Parathyroid adenoma (tissue), 2 donors: Measurements from ENCODE around the gene FAP.

Experiments used
- H2AFZ ChIP-seq: fragments of 300-600 bp; sonication (generic); one replicate; pipeline ENCODE4 v1.7.0; 2017; ENCODE audit warnings: antibody characterized with exemption, mild to moderate bottlenecking
- H3K27ac ChIP-seq: fragments of 300-600 bp; sonication (generic); one replicate; pipeline ENCODE4 v1.7.0; 2017
- H3K27me3 ChIP-seq: fragments of 300-600 bp; sonication (generic); one replicate; pipeline ENCODE4 v1.7.0; 2017; ENCODE audit warnings: low read length; ENCODE audit not compliant: control insufficient read depth, insufficient read depth
- H3K36me3 ChIP-seq: fragments of 300-600 bp; sonication (generic); one replicate; pipeline ENCODE4 v1.7.0; 2017; ENCODE audit warnings: low read length; ENCODE audit not compliant: control insufficient read depth, insufficient read depth
- H3K4me1 ChIP-seq: fragments of 300-600 bp; sonication (generic); one replicate; pipeline ENCODE4 v1.7.0; 2017; ENCODE audit warnings: control low read depth
- H3K4me2 ChIP-seq: fragments of 300-600 bp; sonication (generic); one replicate; pipeline ENCODE4 v1.7.0; 2017; ENCODE audit warnings: low read length
- H3K4me3 ChIP-seq: fragments of 300-600 bp; sonication (generic); one replicate; pipeline ENCODE4 v1.7.0; 2017; ENCODE audit warnings: low read depth, low read length
- H3K79me2 ChIP-seq: fragments of 300-600 bp; sonication (generic); one replicate; pipeline ENCODE4 v1.7.0; 2017; ENCODE audit warnings: control low read depth
- H3K9ac ChIP-seq: fragments of 300-600 bp; sonication (generic); one replicate; pipeline ENCODE4 v1.7.0; 2017; ENCODE audit warnings: mild to moderate bottlenecking
- H3K9me3 ChIP-seq: fragments of 300-600 bp; sonication (generic); one replicate; pipeline ENCODE4 v1.7.0; 2017; ENCODE audit warnings: low read length; ENCODE audit not compliant: control insufficient read depth
- TF ChIP-seq, protein P1 (sequence below): fragments of 300-600 bp; sonication (generic); IDR thresholded peaks from one replicate; pipeline ENCODE4 v1.7.0; 2017; ENCODE audit warnings: antibody characterized with exemption, mild to moderate bottlenecking
- donor health status: primary hyperparathyroidism.

The FAP gene

DNA sequence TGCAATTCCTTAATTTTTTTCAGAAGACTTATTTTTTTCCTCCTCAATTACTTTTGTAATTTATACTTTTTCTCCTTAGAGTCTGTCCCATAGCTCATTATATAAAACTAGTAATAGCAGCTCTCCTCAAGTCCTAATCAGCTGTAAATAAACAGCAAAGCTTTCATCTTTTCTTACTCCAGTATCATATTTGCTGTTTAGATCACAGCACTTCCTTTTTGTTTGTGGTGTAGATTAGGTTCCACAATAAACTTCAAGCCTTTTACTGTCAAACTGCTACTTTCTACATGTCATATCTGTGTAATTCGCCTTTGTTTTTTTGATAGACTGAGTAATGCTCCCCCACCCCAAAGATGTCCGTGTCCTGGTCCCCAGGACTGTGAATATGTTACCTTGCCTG is 116.7 kb downstream of the FAP start:
- TF ChIP-seq, protein P1, sequence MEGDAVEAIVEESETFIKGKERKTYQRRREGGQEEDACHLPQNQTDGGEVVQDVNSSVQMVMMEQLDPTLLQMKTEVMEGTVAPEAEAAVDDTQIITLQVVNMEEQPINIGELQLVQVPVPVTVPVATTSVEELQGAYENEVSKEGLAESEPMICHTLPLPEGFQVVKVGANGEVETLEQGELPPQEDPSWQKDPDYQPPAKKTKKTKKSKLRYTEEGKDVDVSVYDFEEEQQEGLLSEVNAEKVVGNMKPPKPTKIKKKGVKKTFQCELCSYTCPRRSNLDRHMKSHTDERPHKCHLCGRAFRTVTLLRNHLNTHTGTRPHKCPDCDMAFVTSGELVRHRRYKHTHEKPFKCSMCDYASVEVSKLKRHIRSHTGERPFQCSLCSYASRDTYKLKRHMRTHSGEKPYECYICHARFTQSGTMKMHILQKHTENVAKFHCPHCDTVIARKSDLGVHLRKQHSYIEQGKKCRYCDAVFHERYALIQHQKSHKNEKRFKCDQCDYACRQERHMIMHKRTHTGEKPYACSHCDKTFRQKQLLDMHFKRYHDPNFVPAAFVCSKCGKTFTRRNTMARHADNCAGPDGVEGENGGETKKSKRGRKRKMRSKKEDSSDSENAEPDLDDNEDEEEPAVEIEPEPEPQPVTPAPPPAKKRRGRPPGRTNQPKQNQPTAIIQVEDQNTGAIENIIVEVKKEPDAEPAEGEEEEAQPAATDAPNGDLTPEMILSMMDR: no peak
- H3K27ac ChIP-seq: peak overlapping the region; percentile 25
- H3K9ac ChIP-seq: no peak overlapping the region

DNA sequence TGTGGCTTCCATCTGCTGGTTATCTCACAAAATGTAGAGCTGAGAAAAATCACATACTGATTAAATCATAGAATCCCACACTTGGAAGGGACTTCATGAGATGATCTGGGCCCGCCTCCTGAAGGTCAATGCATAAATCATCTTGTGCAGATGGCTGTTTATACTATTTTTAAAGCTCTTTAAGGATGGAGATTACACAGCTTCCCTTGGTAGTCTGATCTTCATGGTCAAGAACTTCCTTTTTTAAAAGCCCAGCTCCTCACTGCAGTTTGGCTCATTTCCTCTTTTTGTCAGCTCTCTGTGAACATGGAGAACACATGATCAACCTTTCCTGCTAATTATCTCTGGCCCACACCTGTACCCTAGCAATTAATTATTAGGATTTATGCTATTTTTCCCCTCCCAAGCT is 117.1 kb downstream of the FAP start:
- H2AFZ ChIP-seq: peak overlapping the region; percentile 20
- TF ChIP-seq, protein P1: no peak

More for the DNA sequence above, 116.7 kb downstream of the FAP start:
- H3K4me1 ChIP-seq: peaks cover 31% of the 10 kb centered on the region
- H3K4me2 ChIP-seq: no peak overlapping the region
- no peak overlapping the region for H3K4me3 ChIP-seq
- no peaks in the 10 kb centered on the region for H3K9me3 ChIP-seq
- H3K36me3 ChIP-seq: no peaks in the 10 kb centered on the region
- no peaks in the 10 kb centered on the region for H3K27me3 ChIP-seq
- H2AFZ ChIP-seq: peak overlapping the region; percentile 20
- no peaks in the 10 kb centered on the region for H3K79me2 ChIP-seq

DNA sequence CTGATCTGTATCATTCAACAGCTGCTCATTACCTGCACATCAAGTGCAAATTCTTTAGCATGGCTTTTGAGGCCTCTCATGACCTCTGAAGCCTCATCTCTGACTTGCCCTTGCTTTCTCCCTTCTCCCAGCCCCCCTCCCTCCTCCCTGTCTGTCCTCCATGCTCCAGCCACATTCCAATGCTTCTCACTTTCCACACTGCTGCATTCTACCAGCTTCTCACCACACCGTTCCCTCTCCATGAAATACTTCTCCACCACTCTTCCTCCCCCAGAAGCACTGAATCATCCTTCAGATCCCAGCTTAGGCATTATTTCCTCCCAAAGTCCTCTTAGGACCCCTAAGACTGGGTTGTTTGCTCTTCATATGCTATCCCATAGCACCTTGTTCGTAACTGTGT is 118.1 kb downstream of the FAP start:
- Histone ChIP-seq H3K4me2 (no peak overlapping the region), H3K27ac (peak overlapping the region; percentile 43), H3K9ac (no peak overlapping the region), H3K4me1 (peaks cover 44% of the 10 kb centered on the region), H3K9me3 (no peaks in the 10 kb centered on the region), H2AFZ (peak overlapping the region; percentile 56), H3K36me3 (no peaks in the 10 kb centered on the region), H3K79me2 (no peaks in the 10 kb centered on the region), H3K27me3 (no peaks in the 10 kb centered on the region), H3K4me3 (no peak overlapping the region)
- TF ChIP-seq, protein P1: no peak

More for the DNA sequence above, 117.1 kb downstream of the FAP start:
- no peak overlapping the region for H3K4me3 ChIP-seq
- no peaks in the 10 kb centered on the region for H3K79me2 ChIP-seq
- no peaks in the 10 kb centered on the region for H3K27me3 ChIP-seq
- no peak overlapping the region for H3K9ac ChIP-seq
- peak overlapping the region; percentile 25 for H3K27ac ChIP-seq
- H3K9me3 ChIP-seq: no peaks in the 10 kb centered on the region
- H3K4me1 ChIP-seq: peaks cover 35% of the 10 kb centered on the region
- no peaks in the 10 kb centered on the region for H3K36me3 ChIP-seq
- no peak overlapping the region for H3K4me2 ChIP-seq

DNA sequence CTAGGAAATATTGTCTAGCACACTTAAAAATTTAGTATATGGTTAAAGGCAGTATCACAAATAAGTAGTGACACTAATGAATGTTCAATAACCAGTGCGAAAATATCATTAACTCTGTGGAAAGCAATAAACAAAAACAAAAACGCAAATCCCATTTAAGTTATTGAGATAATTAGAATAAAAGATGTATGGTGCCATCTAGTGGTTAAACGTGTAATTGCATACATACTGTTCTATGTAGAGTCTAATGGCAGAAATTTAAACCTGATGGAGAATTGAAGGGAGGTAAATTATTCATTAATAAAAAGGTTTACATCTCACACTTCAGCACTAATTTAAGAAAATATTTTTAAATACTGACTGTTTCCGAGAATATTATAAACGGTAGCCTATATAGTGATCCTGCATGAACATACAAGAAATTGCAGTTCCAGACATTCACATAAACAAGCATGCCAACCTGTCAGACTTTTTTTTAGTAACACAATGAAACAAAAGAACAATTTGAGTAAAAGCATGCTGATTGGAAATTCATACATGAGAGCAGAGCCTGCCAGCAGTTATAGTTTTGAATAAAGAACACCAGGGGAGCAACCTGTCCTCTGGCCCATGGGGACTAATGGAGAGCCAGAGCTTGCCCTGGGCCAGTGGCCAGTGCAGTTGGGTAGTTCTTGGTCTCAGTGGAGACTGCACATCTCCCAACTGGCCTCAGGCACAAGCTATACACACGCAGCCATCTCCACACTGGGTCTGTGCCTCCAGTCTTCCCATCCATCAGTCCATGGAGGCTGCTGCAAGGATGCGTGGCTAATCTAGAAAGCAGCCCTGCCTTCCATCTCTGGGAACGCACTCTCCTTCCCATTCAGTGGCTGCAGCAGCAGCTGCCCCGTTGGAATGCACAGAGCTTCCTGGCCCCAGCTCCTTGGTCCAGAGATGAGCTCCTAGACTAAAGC is 119.2 kb downstream of the FAP start:
- no peak overlapping the region for H3K4me3 ChIP-seq
- no peaks in the 10 kb centered on the region for H3K79me2 ChIP-seq
- H2AFZ ChIP-seq: peak overlapping the region; percentile 31
- no peaks in the 10 kb centered on the region for H3K36me3 ChIP-seq
- H3K9me3 ChIP-seq: no peaks in the 10 kb centered on the region
- H3K4me1 ChIP-seq: peaks cover 50% of the 10 kb centered on the region
- TF ChIP-seq, protein P1: peak; percentile 90
- H3K4me2 ChIP-seq: no peak overlapping the region
- H3K27ac ChIP-seq: peak overlapping the region; percentile 35
- no peak overlapping the region for H3K9ac ChIP-seq
- H3K27me3 ChIP-seq: no peaks in the 10 kb centered on the region
